ENCODE results near the gene USP9X.

DNA sequence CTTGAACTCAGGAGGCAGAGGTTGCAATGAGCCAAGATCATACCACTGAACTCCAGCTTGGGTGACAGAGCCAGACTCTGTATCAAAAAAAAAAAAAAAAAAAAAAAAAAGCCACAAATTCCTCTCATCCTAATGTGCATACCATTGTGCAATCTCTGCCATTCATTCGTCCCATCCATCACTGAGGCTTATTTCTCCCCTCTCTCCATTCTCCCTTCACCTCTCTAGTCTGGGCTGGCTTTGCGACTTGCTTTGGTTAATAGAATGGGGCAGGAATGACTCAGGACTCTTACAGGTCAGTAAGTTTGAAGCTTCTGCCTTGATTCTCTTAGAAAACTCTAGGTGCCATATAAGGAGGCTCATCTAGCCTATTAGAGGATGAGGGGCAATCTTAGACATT, 188.4 kb downstream of the USP9X start:
- TF ChIP-seq, protein P1, sequence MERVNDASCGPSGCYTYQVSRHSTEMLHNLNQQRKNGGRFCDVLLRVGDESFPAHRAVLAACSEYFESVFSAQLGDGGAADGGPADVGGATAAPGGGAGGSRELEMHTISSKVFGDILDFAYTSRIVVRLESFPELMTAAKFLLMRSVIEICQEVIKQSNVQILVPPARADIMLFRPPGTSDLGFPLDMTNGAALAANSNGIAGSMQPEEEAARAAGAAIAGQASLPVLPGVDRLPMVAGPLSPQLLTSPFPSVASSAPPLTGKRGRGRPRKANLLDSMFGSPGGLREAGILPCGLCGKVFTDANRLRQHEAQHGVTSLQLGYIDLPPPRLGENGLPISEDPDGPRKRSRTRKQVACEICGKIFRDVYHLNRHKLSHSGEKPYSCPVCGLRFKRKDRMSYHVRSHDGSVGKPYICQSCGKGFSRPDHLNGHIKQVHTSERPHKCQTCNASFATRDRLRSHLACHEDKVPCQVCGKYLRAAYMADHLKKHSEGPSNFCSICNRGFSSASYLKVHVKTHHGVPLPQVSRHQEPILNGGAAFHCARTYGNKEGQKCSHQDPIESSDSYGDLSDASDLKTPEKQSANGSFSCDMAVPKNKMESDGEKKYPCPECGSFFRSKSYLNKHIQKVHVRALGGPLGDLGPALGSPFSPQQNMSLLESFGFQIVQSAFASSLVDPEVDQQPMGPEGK (tag by site-specific recombination; IDR thresholded peaks at IDR 0.05): no peak
- TF ChIP-seq ZFP41 (tag by site-specific recombination; IDR thresholded peaks at IDR 0.05; ENCODE audit: borderline replicate concordance) (no peak), SETDB1 (IDR thresholded peaks at IDR 0.05; ENCODE audit: insufficient read length, low read length) (no peak), ZNF624 (tag by site-specific recombination; IDR thresholded peaks at IDR 0.05) (no peak), ZNF76 (tag by site-specific recombination; IDR thresholded peaks at IDR 0.05; ENCODE audit: borderline replicate concordance, low read depth) (no peak), ZNF830 (tag by site-specific recombination; IDR thresholded peaks at IDR 0.05; ENCODE audit: low read depth) (no peak)
- TF ChIP-seq, protein P2, sequence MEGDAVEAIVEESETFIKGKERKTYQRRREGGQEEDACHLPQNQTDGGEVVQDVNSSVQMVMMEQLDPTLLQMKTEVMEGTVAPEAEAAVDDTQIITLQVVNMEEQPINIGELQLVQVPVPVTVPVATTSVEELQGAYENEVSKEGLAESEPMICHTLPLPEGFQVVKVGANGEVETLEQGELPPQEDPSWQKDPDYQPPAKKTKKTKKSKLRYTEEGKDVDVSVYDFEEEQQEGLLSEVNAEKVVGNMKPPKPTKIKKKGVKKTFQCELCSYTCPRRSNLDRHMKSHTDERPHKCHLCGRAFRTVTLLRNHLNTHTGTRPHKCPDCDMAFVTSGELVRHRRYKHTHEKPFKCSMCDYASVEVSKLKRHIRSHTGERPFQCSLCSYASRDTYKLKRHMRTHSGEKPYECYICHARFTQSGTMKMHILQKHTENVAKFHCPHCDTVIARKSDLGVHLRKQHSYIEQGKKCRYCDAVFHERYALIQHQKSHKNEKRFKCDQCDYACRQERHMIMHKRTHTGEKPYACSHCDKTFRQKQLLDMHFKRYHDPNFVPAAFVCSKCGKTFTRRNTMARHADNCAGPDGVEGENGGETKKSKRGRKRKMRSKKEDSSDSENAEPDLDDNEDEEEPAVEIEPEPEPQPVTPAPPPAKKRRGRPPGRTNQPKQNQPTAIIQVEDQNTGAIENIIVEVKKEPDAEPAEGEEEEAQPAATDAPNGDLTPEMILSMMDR (tag by site-specific recombination; IDR thresholded peaks at IDR 0.05): no peak
